Memory B cell (primary cell): ENCODE results near the gene GTF2I.
"Not testable (repeated sequence)": the region's sequence is repeated elsewhere in the genome, so short reads cannot be mapped to it uniquely, and the experiment has no call there.

Experiments used
- ATAC-seq: fragments of 150-1000 bp; cut with Tn5 transposase; 2 replicates; pipeline ENCODE4 v1.10.0; 2021; ENCODE audit warnings: low read depth, mild to moderate bottlenecking, moderate library complexity
- DNase-seq, 2 donors: peaks; one replicate each; pipeline ENCODE4 v3.0.0; 2022; ENCODE audit warnings: low spot score in 2 of 2
- H3K27ac Mint-ChIP-seq: one replicate; pipeline ENCODE4 v1.8.0; 2022; ENCODE audit warnings: mild to moderate bottlenecking, moderate library complexity, mixed read lengths
- H3K27me3 Mint-ChIP-seq: one replicate; pipeline ENCODE4 v1.8.0; 2022; ENCODE audit warnings: mixed read lengths
- H3K36me3 Mint-ChIP-seq: one replicate; pipeline ENCODE4 v1.8.0; 2022; ENCODE audit warnings: mild to moderate bottlenecking, mixed read lengths
- H3K4me1 Mint-ChIP-seq: one replicate; pipeline ENCODE4 v1.8.0; 2022; ENCODE audit warnings: mixed read lengths
- H3K4me3 Mint-ChIP-seq: one replicate; pipeline ENCODE4 v1.8.0; 2022; ENCODE audit warnings: mild to moderate bottlenecking, moderate library complexity, mixed read lengths
- H3K9me3 Mint-ChIP-seq: one replicate; pipeline ENCODE4 v1.8.0; 2022; ENCODE audit warnings: mixed read lengths

Gene GTF2I

GRCh38 chr7:74798644-74799043 is 141.1 kb downstream of the GTF2I start:
- not testable (repeated sequence) for H3K27ac Mint-ChIP-seq, H3K9me3 Mint-ChIP-seq, H3K4me1 Mint-ChIP-seq, H3K4me3 Mint-ChIP-seq, H3K36me3 Mint-ChIP-seq, H3K27me3 Mint-ChIP-seq, ATAC-seq, DNase-seq
